ENCODE results near the gene CBFA2T2. TPM values are rescaled to one million over a fixed set of nuclear protein-coding genes. Genes with fewer than 3 reads are reported as not detected.
"Not testable (repeated sequence)": the region's sequence is repeated elsewhere in the genome, so short reads cannot be mapped to it uniquely, and the experiment has no call there.

CBFA2T2 gene
- total RNA-seq (10 to 100 TPM; 33.5 to 33.8 TPM), polyA plus RNA-seq (10 to 100 TPM; 11.9 to 17.9 (median 14.8) TPM), total RNA-seq (15.6 to 53.0 (median 42.7) reads per million in 6 experiments)

- Mint-ChIP-seq H3K27me3 (no peaks in the 10 kb centered on the region), H3K36me3 (peaks cover 0 to 10% (median 1%) of the 10 kb centered on the region in 3 donors), H3K9me3 (no peaks in the 10 kb centered on the region), H3K4me3 (peak within 1 kb of the TSS; percentile 81 to 93 (median 88)), H3K27ac (peak within 1 kb of the TSS; percentile 82 to 98 (median 94)), H3K4me1 (peaks cover 6 to 33% (median 17%) of the 10 kb centered on the region in 4 donors)
- peak in 2 of 10 donors; percentile 1 to 63 for DNase-seq
- ATAC-seq: peak in 1 of 2 donors; percentile 61
- POLR2A ChIA-PET: interaction anchor here (0.5 to 2.5 kb wide), 22 partner anchors 11 to 622 kb away, joined by 3 to 22 read pairs (median 6); partner anchors contain the start of genes ACTL10, C20orf144, CDK5RAP1 and EIF2S2
Observed at GRCh38 chr20:33490023-33490933, at the start of gene CBFA2T2. Gene CBFA2T2, plus strand, starts transcription at chr20:33490096. Its CDS starts 172 bp downstream, at chr20:33490268.

- H3K27me3 Mint-ChIP-seq, DNase-seq, POLR2A ChIA-PET, H3K27ac Mint-ChIP-seq, H3K36me3 Mint-ChIP-seq, H3K9me3 Mint-ChIP-seq, ATAC-seq, H3K4me3 Mint-ChIP-seq: not testable (repeated sequence)
- H3K4me1 Mint-ChIP-seq: peaks cover 14 to 28% (median 25%) of the 10 kb centered on the region in 4 donors
Observed at GRCh38 chr20:33440562-33440961, 49.3 kb upstream of the CBFA2T2 start.

DNA sequence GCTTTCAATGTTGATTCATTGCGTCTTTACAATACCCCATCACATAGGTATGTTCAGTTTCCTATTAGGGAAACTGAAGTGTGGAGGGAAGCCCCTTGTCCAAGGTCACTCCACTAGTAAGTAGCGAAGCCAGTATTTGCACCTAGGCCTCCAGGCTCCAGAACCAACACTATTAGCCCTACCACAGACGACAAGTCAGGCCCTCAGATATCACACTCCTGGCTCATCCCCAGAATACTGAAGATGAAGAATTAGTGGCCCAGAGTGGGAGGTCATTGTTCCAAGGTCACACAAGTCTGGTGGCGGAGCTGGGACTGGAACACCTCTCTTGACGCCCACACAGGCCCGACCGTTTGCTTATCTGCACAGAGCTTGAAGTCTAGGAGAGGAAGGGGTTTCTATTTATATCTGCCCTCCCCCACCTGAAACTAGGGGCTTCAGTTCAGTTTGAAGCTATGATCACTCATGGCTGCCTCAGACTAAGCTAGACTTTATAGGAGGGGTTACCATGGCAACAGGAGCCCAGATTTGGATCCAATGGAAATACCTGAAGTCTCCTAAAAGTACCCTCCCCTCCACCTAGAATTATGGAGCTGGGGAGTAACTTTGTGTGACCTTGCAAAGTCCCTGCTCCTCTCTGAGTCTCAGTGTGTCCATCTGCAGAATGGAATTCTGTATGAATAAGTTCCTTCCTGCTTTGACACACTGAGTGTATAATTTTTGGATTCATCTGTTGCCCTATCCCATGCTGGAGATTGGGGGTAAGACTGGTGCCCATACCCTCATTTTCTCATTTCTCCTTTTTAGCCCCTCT, 48.5 kb upstream of the CBFA2T2 start:
- H3K27ac Mint-ChIP-seq: peak overlapping the region in 6 of 10 donors; percentile 20 to 67 (median 44)

DNA sequence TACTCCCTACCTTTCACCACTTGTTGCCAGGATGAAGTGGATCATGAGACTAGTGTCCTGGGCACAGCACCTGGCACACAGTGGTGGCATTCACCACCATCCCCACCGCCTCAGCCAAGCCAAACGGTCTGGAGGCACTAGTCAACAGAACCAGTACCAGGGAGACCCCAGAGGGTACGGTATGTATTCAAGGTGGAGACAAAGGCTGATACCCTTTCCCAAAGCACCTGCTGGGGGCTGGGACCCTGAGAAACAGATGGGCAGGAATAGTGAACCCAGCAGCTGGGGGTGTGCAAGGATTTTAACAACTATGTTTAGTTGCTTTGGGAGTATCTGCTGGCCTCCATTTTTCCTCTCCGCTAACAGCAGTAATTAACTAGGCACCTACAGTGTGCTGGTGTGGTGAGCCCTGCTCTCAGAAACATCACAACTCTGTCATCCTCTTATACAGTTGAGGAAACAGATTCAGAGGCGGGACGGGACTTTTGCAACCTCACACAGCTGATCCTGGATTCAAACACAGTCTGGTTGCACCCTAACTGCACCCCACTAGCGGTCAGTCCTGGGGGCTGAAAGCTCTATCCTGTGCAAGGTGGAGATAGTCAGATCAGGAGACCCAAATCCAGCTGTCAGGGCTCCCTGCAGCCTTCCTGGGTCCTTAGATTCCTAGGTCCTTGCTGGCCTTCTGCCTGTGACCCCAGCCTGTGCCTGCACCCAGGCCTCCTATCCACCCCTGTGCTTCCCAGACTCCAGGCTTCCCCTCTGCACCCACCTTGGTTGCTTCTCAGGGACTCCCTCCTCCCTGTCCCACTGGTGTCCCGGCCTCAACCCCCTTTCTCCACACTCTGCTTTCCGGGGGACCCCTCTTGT, 47.5 kb upstream of the CBFA2T2 start:
- Mint-ChIP-seq H3K27me3 (no peaks in the 10 kb centered on the region), H3K27ac (peak overlapping the region in 7 of 10 donors; percentile 17 to 88 (median 62)), H3K9me3 (no peaks in the 10 kb centered on the region), H3K4me3 (peak overlapping the region; percentile 68 to 94 (median 80)), H3K4me1 (peaks cover 14 to 31% (median 25%) of the 10 kb centered on the region in 4 donors), H3K36me3 (no peaks in the 10 kb centered on the region)
- POLR2A ChIA-PET: interaction anchor here (0.7 to 3.8 kb wide), 4 partner anchors 41 to 221 kb away, joined by 3 to 21 read pairs (median 5); partner anchors contain the start of gene CDK5RAP1
- DNase-seq: peak in 5 of 10 donors; percentile 2 to 64 (median 8)
- ATAC-seq: no peak

More for the DNA sequence above, 48.5 kb upstream of the CBFA2T2 start:
- POLR2A ChIA-PET: interaction anchor here (3.8 kb wide), 1 partner anchor 40 kb away, joined by 21 read pairs; the partner anchor contains the start of gene CDK5RAP1
- Mint-ChIP-seq H3K9me3 (no peaks in the 10 kb centered on the region), H3K4me1 (peaks cover 14 to 30% (median 25%) of the 10 kb centered on the region in 4 donors), H3K4me3 (peak overlapping the region in 6 of 10 donors; percentile 26 to 94 (median 79)), H3K27me3 (no peaks in the 10 kb centered on the region), H3K36me3 (no peaks in the 10 kb centered on the region)
- no peak for DNase-seq
- ATAC-seq: no peak

DNA sequence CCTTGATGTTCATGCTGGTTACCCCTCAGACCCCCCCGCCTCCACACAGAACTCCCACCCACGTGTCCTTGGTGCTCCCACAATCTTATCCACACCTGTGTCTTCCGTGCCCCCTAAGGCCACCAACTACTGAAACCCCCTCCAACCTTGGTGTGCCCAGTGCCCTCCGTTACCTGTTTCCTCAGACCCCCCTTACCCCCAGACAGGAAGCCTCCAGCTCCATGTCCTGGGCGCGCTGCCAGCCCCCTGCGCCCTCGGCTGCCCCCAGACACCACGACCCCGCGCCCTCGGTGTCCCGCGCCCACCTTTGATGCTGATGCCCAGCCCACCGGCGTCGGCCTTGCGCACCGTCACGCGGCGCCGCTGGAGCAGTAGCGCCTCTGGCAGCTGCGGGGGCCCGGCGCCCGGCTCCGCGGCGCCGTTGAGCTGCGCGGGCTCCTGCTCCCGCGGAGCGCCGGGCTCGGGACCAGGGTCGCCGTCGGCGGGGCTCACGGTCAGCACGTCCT, 46.8 kb upstream of the CBFA2T2 start:
- Mint-ChIP-seq H3K4me3 (peak overlapping the region; percentile 68 to 94 (median 80)), H3K27ac (peak overlapping the region in 6 of 10 donors; percentile 37 to 88 (median 66)), H3K27me3 (no peaks in the 10 kb centered on the region), H3K9me3 (no peaks in the 10 kb centered on the region), H3K36me3 (no peaks in the 10 kb centered on the region), H3K4me1 (peaks cover 14 to 31% (median 25%) of the 10 kb centered on the region in 4 donors)
- ATAC-seq: peak; percentile 15 to 39
- DNase-seq: peak in 9 of 10 donors; percentile 9 to 74 (median 37)
- POLR2A ChIA-PET: interaction anchor here (0.7 to 3.8 kb wide), 7 partner anchors 12 to 290 kb away, joined by 3 to 22 read pairs (median 7); partner anchors contain the start of genes ACTL10, CBFA2T2 and CDK5RAP1

GRCh38 chr20:33443512-33444239, 46.2 kb upstream of the CBFA2T2 start, which contains the start of gene SNTA1:
Gene SNTA1, minus strand, starts transcription at chr20:33443763. Its CDS starts 143 bp downstream, at chr20:33443620.
- DNase-seq (peak; percentile 60 to 92 (median 78)), ATAC-seq (peak; percentile 63 to 71)
- POLR2A ChIA-PET: interaction anchor here (0.6 to 3.8 kb wide), 11 partner anchors 11 to 669 kb away, joined by 3 to 22 read pairs (median 6); partner anchors contain the start of genes ACTL10, CBFA2T2, CDK5RAP1 and EIF2S2
- Mint-ChIP-seq H3K27me3 (no peaks in the 10 kb centered on the region), H3K36me3 (no peaks in the 10 kb centered on the region), H3K27ac (peak within 1 kb of the TSS; percentile 76 to 96 (median 92)), H3K4me1 (peaks cover 14 to 31% (median 26%) of the 10 kb centered on the region in 4 donors), H3K4me3 (peak within 1 kb of the TSS; percentile 87 to 96 (median 92)), H3K9me3 (no peaks in the 10 kb centered on the region)

DNA sequence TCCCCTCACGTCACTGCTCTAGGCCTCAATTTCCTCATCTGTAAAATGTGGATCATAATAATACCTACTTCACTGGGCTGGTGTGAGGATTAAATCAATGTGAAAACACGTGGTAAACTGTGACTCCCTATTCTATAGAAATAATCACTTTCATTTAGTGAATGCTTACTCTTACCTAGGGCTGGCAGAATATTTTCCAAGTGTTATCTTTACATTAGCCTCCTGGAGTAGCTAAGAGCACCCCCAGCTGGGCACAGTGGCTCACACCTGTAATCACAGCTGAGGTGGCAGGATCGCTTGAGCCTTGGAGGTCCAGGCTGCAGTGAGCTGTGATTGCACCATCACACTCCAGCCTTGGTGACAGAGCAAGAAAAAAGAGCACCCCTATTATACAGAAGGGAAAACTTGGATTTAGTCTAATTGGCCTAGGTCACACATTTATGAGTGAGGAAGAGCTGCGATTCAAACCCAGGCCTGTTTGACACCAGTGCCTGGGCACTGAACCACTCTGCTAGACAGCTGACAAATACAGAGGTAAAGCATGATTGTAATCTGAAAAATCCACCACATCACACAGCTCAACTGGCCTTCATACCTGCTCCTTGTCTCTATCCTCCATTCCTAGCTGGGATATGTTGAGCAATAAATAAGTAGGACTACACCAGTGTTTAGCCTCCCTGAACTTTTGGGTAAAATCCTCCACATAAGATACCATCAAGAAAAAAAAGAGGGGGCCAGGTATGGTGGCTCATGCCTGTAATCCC, 44.9 kb upstream of the CBFA2T2 start:
- Mint-ChIP-seq H3K36me3 (no peaks in the 10 kb centered on the region), H3K27ac (peak overlapping the region; percentile 31 to 96 (median 92)), H3K4me1 (peaks cover 14 to 31% (median 26%) of the 10 kb centered on the region in 4 donors), H3K9me3 (no peaks in the 10 kb centered on the region), H3K4me3 (peak overlapping the region; percentile 87 to 96 (median 92)), H3K27me3 (no peaks in the 10 kb centered on the region)
- ATAC-seq (no peak), DNase-seq (peak in 3 of 10 donors; percentile 8 to 19 (median 9))
- POLR2A ChIA-PET: interaction anchor here (0.6 to 3.8 kb wide), 10 partner anchors 38 to 667 kb away, joined by 3 to 22 read pairs (median 6); partner anchors contain the start of genes ACTL10, CBFA2T2, CDK5RAP1 and EIF2S2

- no peaks in the 10 kb centered on the region for H3K27me3 Mint-ChIP-seq
- POLR2A ChIA-PET: interaction anchor here (0.7 to 0.9 kb wide), 2 partner anchors 39 to 286 kb away, joined by 3 to 6 read pairs; partner anchors contain the start of gene ZNF341
- H3K27ac Mint-ChIP-seq: peak overlapping the region in 3 of 10 donors; percentile 7 to 68 (median 50)
- no peaks in the 10 kb centered on the region for H3K36me3 Mint-ChIP-seq
- no peaks in the 10 kb centered on the region for H3K9me3 Mint-ChIP-seq
- peak overlapping the region in 1 of 10 donors; percentile 31 for H3K4me3 Mint-ChIP-seq
- ATAC-seq (no peak), DNase-seq (no peak)
- H3K4me1 Mint-ChIP-seq: peaks cover 14 to 31% (median 26%) of the 10 kb centered on the region in 4 donors
Observed at GRCh38 chr20:33445881-33446625, 43.8 kb upstream of the CBFA2T2 start.

GRCh38 chr20:33450867-33451266, 39.0 kb upstream of the CBFA2T2 start:
- no peak overlapping the region for H3K27ac Mint-ChIP-seq
- H3K36me3 Mint-ChIP-seq: no peaks in the 10 kb centered on the region
- no peaks in the 10 kb centered on the region for H3K9me3 Mint-ChIP-seq
- peaks cover 0 to 3% (median 1%) of the 10 kb centered on the region in 4 donors for H3K4me1 Mint-ChIP-seq
- POLR2A ChIA-PET: no interaction called here
- no peaks in the 10 kb centered on the region for H3K27me3 Mint-ChIP-seq
- ATAC-seq (no peak), DNase-seq (no peak)
- H3K4me3 Mint-ChIP-seq: no peak overlapping the region

Data from naive thymus-derived CD8-positive, alpha-beta T cell (primary cell).